ENCODE results near the gene FAM171A2.

The FAM171A2 gene

DNA sequence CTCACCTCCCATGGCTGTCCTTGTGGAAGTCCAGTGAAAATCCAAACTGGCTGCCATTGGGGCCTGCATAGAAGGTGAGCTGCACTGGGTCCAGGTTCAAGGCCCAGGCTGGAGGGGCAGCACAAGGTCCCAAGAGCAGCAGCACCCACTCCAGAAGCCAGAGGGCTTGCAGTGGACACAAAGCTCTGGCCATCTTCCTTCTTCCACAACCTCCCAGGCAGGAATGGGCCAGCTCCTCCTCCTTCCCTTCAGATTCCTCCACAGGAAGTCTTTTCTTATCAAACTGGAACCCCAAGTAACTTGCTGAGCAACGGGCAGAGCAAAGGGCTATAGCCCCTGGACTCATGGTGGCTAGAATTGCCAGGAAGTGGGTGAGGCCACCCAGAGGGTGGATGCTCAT lies 25.6 kb upstream of the FAM171A2 start, which contains the start of gene ITGA2B:
ITGA2B (minus strand) TSS at position 369 of the 400 bp plus-strand sequence; CDS start at position 193, 176 bp downstream.
- FAIRE-seq, result no peak
- no peak for TF ChIP-seq POLR2A (IDR thresholded peaks at IDR 0.05; ENCODE audit: low read depth, low read length)

DNA sequence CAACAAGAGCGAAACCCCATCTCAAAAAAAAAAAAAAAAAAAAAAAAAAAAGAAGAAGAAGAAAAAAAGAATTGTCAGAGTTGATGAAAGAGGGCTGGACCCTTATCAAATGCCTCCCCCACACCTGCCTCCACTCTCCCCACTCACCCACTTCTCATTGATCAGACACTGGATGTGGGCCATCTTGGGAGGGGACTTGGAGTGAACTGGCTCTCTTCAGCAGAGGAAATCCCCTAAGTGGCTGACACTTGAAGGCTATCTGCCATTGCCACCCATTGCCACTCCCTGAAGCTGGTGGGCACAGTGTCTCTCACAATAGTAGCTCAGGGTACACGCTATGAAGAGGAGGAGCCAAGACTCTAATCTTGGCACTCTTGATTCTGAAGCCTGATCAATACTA lies 24.2 kb upstream of the FAM171A2 start:
- no peak for FAIRE-seq
- DNase-seq (ENCODE audit: insufficient read length, low spot score), result no peak
- no peak for TF ChIP-seq POLR2A (IDR thresholded peaks at IDR 0.05; ENCODE audit: low read depth, low read length)

More for the DNA sequence above, 25.6 kb upstream of the FAM171A2 start, which contains the start of gene ITGA2B:
- DNase-seq (ENCODE audit: insufficient read length, low spot score), result no peak

DNA sequence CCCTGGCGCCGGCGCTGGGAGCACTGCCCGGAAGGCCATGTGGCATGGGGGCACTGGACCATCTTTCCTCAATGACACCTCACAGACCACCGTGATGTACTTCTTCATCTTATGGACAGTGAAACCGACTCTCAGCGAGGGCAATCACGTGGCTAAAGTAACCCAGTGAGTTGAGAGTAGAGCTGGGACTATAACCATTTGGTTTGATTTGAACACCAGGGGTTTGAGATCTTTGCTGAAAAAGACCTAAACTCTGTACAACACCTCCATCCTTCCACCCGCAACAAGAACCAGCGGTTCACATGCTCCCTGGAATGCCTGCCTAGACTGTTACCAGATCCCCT lies 22.5 kb upstream of the FAM171A2 start:
- no peak for TF ChIP-seq POLR2A (IDR thresholded peaks at IDR 0.05; ENCODE audit: low read depth, low read length)
- DNase-seq (ENCODE audit: insufficient read length, low spot score), result no peak
- no peak for FAIRE-seq

DNA sequence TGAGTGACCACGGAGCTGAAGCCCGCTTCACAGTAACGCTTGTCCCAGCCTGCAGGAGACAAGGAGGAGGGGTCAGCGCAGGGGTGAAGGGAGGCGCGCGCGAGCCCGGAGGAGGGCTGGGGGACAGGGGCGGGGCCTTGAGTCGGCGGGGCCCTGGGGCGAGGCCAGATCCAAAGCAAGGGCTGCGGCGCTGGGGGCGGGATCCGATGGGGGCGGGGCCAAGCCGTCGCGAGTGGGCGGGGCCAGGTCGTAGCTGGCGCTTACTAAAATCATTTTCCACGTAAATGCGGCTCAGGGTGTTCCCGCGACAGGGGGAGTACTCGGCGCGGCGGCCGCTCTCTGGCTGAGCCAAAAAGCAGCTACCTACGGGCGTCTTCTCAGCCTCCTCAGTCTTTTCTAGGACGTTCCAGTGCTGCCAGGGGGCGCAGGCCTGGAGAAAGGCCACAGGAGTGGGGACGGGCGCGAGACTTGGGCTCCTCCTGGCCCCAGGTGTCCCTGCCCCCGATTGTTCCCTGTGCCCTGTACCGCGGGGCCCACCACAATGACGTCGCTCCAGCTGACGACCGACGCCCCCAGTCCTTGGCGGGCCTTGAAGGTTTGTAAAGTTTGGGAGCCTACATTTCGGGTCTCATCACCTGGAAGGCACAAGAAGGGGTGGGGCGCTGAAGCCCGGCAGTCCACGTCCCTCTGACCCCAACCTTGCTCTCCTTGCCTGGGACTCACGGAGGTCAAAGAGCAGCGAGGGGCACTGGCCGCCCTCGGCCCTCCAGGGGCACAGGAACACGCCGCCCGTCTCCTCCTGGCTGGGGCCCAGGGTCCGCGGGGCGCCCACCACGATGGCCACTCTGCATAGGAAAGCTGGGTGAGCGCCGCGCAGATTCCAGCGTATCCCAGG lies 21.9 kb upstream of the FAM171A2 start:
- no peak for FAIRE-seq
- peak; percentile 89 for DNase-seq (ENCODE audit: insufficient read length, low spot score)
- TF ChIP-seq POLR2A (IDR thresholded peaks at IDR 0.05; ENCODE audit: low read depth, low read length), result no peak; the same call in none of the 2 replicates

DNA sequence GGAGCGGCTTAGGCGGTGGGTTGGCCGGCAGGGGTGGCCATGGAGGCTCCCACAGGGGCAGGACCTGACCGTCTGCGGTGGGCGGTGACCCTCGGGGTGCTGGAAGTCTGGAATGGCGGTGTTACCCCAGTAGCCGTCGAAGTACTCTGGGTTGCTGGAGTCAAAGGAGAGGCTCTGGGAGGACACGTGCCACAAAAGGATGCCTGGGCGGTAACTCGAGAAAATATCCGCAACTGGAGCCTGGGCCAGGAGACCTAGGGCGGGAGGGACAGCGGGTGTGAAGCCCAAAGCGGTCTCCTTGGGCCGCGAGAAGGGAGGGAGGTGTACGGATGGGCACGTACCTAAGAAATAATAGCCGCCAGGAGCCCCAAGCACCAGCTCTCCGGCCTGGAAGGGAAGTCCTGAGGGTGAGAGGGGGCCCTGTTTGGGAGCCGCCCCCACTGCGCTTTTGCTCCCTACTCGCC lies 21.2 kb upstream of the FAM171A2 start:
- FAIRE-seq, result no peak
- TF ChIP-seq POLR2A (IDR thresholded peaks at IDR 0.05; ENCODE audit: low read depth, low read length), result no peak
- no peak for DNase-seq (ENCODE audit: insufficient read length, low spot score)

DNA sequence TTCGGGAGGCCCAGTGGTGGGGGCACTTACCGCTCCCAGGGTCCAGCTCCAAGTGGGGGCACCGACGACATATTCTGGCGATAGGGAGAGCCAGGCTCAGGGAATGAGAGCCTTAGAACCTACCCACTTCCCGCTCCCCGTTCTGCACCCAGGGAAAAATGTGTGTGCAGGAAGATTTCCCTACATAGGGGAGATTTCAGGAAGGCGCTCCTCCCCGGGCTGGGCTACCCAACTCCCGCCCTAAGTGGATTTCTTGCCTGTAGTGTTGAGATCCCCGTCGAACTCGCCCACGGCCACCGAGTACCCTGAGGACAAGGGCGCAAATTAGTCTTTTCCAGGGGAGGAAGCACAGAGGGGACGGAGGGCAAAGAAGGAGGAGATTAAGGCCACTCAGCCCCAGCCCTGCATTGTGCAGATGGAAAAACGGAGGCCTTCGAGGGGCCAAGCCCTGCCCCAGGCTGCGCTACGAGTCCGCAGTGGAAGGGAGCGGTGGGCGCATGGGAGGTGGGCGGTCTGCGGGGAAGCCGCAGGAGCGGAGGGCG lies 20.7 kb upstream of the FAM171A2 start:
- FAIRE-seq (no peak), DNase-seq (ENCODE audit: insufficient read length, low spot score) (no peak)
- TF ChIP-seq POLR2A (IDR thresholded peaks at IDR 0.05; ENCODE audit: low read depth, low read length), result no peak

DNA sequence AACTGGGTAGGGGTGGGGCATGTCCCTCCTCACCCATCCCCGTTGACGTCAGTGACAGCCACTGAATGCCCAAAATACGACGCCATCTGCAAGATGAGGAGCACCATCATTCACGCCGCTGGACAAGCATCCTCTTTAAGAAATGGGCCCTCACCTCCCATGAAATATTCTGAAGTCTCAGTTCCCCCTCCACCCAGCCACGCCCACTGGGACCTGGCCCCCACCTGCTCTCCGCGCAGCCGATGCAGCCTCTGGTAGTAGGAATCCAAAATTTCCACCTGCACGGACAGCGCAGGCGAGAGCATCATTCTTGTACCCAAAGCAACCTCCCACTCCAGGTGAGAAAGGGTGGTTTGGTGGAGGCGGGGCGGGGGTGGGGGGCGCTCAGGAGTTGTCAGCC lies 20.2 kb upstream of the FAM171A2 start:
- FAIRE-seq, result no peak
- no peak for TF ChIP-seq POLR2A (IDR thresholded peaks at IDR 0.05; ENCODE audit: low read depth, low read length)
- no peak for DNase-seq (ENCODE audit: insufficient read length, low spot score)

DNA sequence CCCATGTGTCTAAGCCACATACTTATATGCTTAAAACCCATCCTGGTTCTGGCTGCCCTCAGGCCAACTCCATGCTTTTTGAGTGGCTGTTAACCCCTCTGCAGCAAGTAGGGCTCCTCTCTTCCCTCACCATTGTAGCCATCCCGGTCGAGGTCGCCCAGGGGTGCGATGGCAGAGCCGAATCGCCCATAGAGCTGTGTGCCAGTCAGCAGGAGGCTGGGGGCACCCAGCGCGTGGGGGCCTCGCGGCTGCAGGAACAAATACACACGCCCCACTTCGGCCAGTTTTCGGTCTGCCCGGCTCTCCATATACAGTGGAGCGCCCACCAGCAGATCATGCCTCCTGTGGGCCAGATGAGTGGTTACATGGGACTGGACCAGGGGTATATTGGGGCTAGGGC lies 19.7 kb upstream of the FAM171A2 start:
- no peak for TF ChIP-seq POLR2A (IDR thresholded peaks at IDR 0.05; ENCODE audit: low read depth, low read length)
- FAIRE-seq (no peak), DNase-seq (ENCODE audit: insufficient read length, low spot score) (no peak)

DNA sequence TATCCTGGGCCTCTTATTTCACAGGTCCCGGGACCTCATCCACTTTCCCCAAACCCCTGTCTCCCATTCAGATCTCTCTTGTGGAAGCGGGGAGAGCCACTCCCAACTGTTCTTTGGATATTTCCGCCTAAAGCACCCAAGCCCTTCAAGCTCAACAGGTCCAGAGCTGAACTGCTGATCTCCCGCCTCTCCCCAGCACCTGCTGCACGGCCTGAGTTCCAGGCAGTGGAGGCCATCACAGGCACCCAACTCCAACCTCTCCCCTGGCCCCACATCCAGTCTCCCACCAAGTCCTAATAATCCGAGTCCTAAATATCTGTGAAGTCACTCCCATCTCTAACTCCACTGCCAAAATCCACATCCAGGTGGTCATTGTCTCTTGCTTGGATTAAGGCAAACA lies 19.3 kb upstream of the FAM171A2 start:
- TF ChIP-seq POLR2A (IDR thresholded peaks at IDR 0.05; ENCODE audit: low read depth, low read length), result no peak
- no peak for FAIRE-seq
- DNase-seq (ENCODE audit: insufficient read length, low spot score), result no peak

DNA sequence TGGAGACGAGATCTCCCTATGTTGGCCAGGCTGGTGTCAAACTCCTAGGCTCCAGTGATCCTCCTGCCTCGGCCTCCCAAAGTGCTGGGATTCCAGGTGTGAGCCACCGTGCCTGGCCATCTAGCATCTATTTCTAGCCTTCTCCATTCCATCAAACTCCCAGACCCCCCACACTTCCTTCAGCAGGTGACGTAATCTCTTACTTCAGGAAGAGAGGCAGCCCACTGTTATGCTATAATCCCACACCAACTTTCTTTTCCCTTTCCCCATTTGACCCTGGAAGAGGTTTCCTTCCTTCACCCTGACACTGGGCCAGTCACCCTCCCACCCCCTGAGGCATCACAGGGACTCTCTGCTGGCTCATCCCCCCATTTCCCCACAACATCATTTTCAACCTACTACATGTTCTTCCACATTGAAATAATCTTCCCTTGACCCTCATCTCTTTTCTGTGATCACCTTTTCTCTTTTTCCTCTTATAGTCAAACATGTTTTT lies 18.2 kb upstream of the FAM171A2 start:
- FAIRE-seq (no peak), DNase-seq (ENCODE audit: insufficient read length, low spot score) (no peak)
- TF ChIP-seq POLR2A (IDR thresholded peaks at IDR 0.05; ENCODE audit: low read depth, low read length), result no peak

DNA sequence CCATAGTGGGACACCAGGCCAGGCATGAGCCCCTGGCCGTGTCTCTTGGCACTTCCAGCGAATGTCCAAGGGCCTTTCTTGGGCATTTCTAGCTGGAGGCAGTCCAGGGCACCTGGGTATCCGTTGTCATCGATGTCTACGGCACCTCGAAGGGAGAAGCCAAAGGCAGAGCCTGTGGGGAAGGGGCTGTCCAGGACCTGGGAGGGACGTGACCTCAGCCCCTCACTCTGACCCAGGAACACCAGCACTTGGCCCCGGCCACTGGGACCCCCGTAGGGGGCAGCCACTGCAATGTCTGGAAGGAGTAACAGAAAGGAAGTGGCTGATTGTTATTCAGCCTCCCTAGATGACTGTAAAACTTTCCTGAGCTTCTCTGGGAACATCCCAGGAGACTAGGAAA lies 17.1 kb upstream of the FAM171A2 start:
- TF ChIP-seq POLR2A (IDR thresholded peaks at IDR 0.05; ENCODE audit: low read depth, low read length), result no peak
- no peak for DNase-seq (ENCODE audit: insufficient read length, low spot score)
- FAIRE-seq, result no peak

DNA sequence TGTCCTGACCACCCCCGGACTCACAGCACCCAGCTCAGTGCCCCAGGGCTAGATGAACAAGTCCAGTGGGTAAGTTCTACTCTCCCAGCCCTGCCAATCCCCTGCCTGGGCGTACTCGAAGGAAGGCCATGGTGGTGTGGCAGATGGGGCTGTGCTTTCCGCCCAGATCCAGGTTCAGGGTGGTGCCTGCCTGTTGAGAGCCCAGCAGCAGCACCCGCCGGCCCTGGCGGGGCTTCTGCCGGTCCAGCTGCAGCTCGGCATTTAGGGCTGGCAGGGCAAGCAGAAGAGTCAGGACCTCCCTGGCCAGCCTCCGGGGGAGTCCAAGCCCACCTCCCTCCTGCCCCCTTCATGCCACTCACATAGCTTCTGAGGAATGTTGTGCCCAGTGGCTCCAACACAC lies 16.2 kb upstream of the FAM171A2 start:
- FAIRE-seq (no peak), DNase-seq (ENCODE audit: insufficient read length, low spot score) (no peak)
- TF ChIP-seq POLR2A (IDR thresholded peaks at IDR 0.05; ENCODE audit: low read depth, low read length), result no peak

DNA sequence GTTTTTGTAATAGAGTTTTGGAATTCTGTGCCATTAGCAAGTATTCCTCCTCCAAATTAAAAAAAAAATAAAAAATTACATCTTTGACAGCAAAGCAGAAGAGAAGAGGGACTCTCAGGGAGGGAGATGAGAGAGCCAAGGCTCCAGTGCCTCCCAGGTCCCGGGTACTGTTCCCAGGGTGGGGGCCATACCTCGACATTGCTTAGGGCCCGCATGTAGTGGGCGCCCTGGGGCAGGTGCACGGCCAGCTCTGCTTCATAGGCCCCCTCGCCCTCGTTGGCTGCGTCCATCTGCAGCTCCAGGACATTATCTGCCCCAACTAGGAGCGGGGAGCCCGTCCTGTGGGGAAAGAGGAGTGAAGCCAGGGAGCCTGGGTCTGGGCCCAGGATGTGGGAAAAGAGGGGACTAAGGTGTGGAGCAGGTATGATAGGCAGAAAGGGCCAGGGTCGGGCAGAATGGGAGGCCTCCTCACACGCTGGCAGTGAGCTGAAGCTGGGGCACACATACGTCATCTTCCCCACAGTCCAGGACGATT lies 14.6 kb upstream of the FAM171A2 start:
- no peak for DNase-seq (ENCODE audit: insufficient read length, low spot score)
- no peak for TF ChIP-seq POLR2A (IDR thresholded peaks at IDR 0.05; ENCODE audit: low read depth, low read length)
- no peak for FAIRE-seq

DNA sequence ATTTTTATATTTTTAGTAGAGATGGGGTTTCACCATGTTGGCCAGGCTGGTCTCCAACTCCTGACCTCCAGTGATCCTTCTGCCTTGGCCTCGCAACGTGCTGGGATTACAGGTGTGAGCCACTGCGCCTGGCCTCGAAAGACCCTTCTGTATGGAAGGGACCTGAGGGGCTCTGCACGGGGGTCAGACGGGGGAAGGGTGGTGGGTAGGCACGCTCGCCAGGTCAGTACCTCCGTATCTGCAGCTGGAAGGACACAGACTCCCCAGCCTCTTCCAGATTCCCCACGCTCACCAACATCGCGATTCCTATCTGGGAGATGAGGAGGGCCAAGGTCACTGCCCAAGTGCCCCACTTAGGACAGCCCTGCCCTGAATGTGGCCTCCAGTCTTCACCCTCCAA lies 13.1 kb upstream of the FAM171A2 start:
- FAIRE-seq (no peak), DNase-seq (ENCODE audit: insufficient read length, low spot score) (no peak)
- no peak for TF ChIP-seq POLR2A (IDR thresholded peaks at IDR 0.05; ENCODE audit: low read depth, low read length)

Measured in H54 (cell line).